Measurements from ENCODE around the gene FAM78B.

Gene FAM78B

DNA sequence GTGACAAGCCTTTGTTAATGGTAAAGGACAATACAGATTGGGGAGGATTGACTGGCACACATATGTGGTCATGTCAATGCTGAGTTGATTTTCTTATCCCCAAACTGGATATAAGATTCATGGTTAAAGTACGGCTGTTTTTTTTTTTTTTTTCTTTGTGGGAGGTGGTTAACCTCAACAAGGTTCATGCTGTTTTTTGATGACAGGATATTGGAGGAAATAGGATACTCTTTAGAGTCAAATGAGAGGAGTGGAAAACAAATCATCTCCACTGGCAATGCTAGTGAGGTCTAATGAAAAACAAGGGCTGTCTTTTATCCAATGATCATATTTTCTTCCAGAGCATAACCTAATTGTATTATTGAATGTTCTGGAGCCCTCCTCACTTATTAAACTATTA is 140.2 kb downstream of the FAM78B start:
- Histone ChIP-seq H3K9me3 (ENCODE audit: control insufficient read depth, low read length) (no peaks in the 10 kb centered on the region), H3K27ac (ENCODE audit: insufficient read depth, low read length, poor library complexity, severe bottlenecking) (no peak overlapping the region), H3K4me3 (ENCODE audit: insufficient read depth, low read depth, low read length, poor library complexity, severe bottlenecking) (no peak overlapping the region), H3K27me3 (replicated peaks; ENCODE audit: control insufficient read depth, insufficient read depth, low read length, poor library complexity, severe bottlenecking) (no peaks in the 10 kb centered on the region), H3K36me3 (ENCODE audit: control insufficient read depth, insufficient read depth, low read length) (no peaks in the 10 kb centered on the region), H3K4me1 (ENCODE audit: control insufficient read depth, insufficient read depth, low read length, poor library complexity, severe bottlenecking) (no peaks in the 10 kb centered on the region)
- DNase-seq, result no peak

DNA sequence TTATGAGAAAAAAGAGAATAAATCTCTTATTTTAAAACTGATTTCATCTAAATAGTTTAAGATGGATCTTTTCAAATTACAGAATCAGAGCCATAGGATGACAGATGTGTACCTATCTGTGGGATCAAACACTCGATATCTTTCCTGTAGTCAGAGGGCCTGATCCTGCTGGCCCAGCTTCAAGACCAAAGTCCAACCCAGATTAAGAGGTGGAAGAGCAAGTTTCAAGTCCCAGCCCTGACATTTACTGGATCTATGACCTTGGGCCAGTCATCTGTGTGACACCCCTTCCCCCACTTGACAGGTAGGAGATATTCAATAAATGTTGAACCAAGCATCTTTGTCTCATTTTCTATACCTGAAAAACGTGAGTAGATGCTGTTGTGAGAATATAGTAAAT is 140.7 kb downstream of the FAM78B start:
- Histone ChIP-seq H3K27ac (ENCODE audit: insufficient read depth, low read length, poor library complexity, severe bottlenecking) (no peak overlapping the region), H3K27me3 (replicated peaks; ENCODE audit: control insufficient read depth, insufficient read depth, low read length, poor library complexity, severe bottlenecking) (no peaks in the 10 kb centered on the region), H3K4me3 (ENCODE audit: insufficient read depth, low read depth, low read length, poor library complexity, severe bottlenecking) (no peak overlapping the region), H3K36me3 (ENCODE audit: control insufficient read depth, insufficient read depth, low read length) (no peaks in the 10 kb centered on the region), H3K4me1 (ENCODE audit: control insufficient read depth, insufficient read depth, low read length, poor library complexity, severe bottlenecking) (no peaks in the 10 kb centered on the region), H3K9me3 (ENCODE audit: control insufficient read depth, low read length) (no peaks in the 10 kb centered on the region)
- DNase-seq, result no peak

DNA sequence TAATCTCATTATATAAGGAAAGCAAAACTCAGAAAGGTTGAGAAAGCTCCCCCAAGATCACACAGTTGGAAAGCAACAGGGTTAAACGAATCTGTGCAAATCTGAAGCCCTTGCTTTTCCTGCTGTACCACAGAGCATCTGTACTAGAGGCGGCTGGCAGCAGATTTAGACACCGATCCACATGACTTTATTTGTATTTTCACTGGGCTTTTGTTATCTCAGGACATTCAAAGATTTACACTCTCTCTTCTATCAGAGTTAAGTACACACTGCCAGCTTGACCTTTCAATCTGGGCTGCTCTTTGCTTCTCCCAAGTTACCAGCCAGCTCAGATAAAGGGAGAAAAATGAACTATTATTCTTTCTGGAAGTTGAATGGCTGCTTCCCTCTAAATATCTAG is 146.6 kb downstream of the FAM78B start:
- Histone ChIP-seq H3K27ac (ENCODE audit: insufficient read depth, low read length, poor library complexity, severe bottlenecking) (no peak overlapping the region), H3K4me3 (ENCODE audit: insufficient read depth, low read depth, low read length, poor library complexity, severe bottlenecking) (no peak overlapping the region), H3K27me3 (replicated peaks; ENCODE audit: control insufficient read depth, insufficient read depth, low read length, poor library complexity, severe bottlenecking) (no peaks in the 10 kb centered on the region), H3K9me3 (ENCODE audit: control insufficient read depth, low read length) (no peaks in the 10 kb centered on the region), H3K36me3 (ENCODE audit: control insufficient read depth, insufficient read depth, low read length) (no peaks in the 10 kb centered on the region), H3K4me1 (ENCODE audit: control insufficient read depth, insufficient read depth, low read length, poor library complexity, severe bottlenecking) (no peaks in the 10 kb centered on the region)
- no peak for DNase-seq
